HUDEP-2 (cell line): ENCODE measurements around the gene KIAA1191.

ENCODE experiments used
- DNase-seq, 76 experiments: peaks; one replicate each; lab custom pipeline; 2025; ENCODE audit not compliant: unreplicated experiment in 76 of 76; lab: John Stamatoyannopoulos, UW

KIAA1191 gene

GRCh38 chr5:176366232-176366894 lies 4.8 kb upstream of the KIAA1191 start:
- DNase-seq, result no peak

DNA sequence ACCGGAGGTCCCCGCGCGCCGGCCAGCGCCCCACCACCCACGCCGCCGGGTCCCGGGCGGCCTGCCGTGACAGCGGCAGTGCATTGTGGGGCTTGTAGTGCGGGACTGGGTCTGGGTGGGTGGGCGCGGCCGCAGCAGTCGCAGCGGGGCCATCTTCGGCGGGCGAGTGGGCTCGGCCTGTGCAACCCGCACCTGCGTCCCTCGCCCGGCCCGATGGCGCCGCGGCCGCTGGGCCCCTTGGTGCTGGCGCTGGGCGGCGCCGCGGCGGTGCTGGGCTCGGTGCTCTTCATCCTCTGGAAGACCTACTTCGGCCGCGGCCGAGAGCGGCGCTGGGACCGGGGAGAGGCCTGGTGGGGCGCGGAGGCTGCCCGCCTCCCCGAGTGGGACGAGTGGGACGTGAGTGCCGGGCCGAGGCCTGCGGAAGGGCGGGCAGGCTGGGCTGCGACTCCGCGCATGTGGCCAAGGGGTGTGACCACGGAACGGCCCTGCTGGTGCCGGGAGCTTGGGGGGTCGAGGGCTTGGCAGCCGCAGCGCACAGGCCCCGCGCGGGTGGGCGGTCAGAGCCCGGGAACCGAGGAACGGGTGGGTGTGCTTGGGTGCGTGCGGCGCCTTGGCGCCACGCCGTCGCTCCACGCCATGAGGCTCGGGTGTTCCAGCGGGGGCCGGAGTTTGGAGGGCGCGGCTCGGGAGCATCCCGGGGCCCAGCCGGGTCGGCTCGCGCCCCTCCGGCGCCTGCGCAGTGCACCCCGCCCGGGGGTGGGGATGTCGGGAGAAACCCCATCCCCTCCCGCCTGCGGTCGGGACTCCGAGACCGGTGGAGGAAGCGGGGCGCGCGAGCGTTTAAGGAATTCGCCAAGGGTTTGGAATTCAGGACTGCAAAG lies 4.0 kb upstream of the KIAA1191 start, which contains the start of gene ARL10:
TSS of gene ARL10 (plus strand) at position 137 of the 881 bp plus-strand sequence. CDS start at position 214, 77 bp downstream.
- DNase-seq, result peak in 9 of 76 experiments; percentile 5 to 45 (median 26)

- DNase-seq, result no peak
Measured at GRCh38 chr5:176364765-176365350, 3.3 kb upstream of the KIAA1191 start.

GRCh38 chr5:176362233-176362490 lies 598 bp upstream of the KIAA1191 start:
- no peak for DNase-seq

- DNase-seq, result peak in 2 of 76 experiments; percentile 29 to 33
Measured at GRCh38 chr5:176360894-176361436, 599 bp downstream of the KIAA1191 start.

DNA sequence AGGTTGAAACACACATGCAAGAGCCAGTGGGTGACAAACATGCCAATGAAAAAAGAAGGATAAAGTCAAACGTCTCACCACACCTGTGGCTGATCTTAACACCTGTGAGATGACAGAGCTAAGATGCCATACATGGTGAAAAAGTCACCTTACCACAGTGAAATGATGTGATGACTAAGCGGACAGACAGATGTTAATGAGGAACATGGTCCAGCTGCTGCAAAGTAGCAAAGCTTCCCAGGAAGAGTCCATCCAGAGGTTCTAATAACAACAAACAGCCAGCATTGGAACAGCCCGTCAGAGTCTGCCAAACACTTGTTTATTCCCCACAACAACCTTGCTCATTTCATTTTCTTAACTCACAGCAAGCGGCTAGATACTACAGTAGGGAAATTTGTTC lies 1.9 kb downstream of the KIAA1191 start:
- DNase-seq, result no peak

- DNase-seq, result no peak
Measured at GRCh38 chr5:176356179-176356566, 5.4 kb downstream of the KIAA1191 start.

- no peak for DNase-seq
Measured at GRCh38 chr5:176355400-176356178, 6.0 kb downstream of the KIAA1191 start.

DNA sequence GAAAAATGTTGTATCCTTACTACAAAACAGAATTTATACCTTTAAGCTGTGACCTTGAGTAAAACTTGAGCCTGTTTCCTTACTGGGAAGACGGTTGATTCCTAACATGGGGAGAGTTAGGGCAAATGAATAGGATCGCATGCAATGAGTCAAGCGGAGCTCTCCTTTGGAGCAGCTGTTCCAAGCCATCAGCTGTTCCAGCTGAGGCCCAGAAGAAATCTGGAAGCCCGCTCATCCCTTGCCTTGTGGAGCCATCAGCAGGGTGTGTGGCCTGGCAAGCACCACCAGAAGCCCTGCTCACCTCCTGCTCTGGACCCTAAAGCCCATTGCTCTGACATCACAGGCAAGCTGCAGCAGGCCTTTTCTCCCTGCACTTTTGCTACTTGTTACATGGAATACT lies 8.0 kb downstream of the KIAA1191 start:
- no peak for DNase-seq

DNA sequence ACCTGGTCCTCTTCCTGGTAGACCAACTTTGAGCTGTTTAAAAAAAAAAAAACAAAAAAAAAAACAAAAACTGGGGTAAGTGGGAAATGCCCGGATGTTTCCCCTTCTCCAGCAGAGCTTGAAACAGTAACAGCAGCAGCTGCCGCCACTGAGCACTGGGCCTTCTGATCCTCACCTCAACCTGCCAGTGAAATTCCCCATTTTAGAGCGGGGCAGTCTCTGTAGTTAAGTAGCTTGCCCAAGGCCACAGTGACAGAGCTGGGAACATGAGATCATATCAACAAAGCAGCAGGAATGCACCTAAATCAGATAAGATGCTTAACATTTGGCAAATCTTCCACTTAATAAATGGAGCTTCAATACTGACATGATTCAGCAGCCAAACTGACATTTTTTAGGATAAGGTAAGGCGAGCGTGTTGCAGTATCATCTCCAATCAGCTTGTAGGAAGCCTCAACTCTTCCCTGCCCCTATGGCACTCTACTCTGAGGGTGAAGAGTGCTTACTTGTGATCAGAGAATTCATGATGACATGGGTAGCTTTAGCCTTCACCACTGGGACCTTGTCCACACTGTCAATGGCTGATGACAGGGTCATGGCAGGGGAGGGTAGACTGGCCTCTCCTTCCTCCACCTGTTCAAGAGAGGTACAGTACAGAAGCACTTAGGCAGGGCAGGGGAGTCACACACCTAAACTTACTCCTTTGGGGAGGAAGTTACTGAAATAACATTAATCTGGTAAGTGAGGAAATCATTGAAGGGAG lies 9.3 kb downstream of the KIAA1191 start:
- no peak for DNase-seq

- DNase-seq, result no peak
Measured at GRCh38 chr5:176350416-176350815, 11.1 kb downstream of the KIAA1191 start.

GRCh38 chr5:176342766-176343458 lies 18.7 kb downstream of the KIAA1191 start:
- no peak for DNase-seq

DNA sequence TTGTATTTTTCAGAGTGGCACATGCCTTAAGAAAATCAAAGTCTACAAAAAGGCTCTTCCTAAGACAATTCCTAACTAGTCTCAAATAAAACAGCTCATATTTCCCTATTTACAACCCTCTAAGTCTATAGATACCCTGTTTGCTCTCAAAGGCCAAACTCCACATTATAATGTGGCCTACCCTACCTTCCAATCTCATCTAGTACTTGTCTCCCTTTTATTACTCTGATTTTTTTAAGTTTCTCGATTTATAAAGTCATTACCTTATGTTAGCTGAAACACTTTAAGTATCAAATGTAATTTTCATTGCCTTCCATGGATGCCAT lies 19.4 kb downstream of the KIAA1191 start:
- DNase-seq, result no peak

DNA sequence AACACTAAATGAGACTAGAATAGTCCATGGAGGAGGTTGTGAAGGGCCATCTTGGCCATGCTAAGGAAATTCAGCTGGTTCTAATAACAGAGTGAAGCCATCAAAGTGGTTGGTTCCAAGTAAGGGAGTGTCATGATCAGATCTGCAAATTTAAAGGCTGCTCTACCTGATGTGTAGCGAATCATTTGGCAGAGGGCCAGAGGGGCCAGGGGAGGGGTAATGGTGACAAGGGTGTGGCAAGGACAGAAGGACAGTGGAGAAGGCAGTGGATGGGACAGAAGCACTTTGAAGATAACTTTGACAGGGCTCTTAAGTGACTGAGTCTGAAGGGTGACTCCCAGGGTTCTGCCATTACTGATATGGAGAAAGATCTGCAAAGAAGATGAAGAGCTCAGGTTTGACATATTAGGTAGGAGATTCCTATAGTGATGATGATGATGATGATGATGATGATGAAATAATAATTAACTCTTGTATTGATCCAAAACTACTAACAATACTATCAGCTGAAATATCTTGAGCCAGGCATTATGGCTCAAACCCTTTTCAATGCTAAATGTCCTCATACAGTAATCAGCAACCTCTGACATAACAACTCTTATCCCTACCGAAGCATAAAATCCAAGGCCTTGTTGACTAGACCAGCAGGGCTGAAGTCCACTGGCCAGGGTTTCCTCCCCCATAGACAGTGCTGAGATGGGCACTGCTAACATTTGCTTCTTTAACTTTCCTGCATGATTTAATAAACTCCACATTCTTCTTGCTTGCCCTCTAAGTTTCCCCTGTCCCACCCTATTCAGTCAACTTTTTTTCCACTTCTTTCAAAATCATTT lies 20.0 kb downstream of the KIAA1191 start:
- peak in 69 of 76 experiments; percentile 10 to 78 (median 46) for DNase-seq

- DNase-seq, result no peak
Measured at GRCh38 chr5:176339304-176339703, 22.3 kb downstream of the KIAA1191 start.

DNA sequence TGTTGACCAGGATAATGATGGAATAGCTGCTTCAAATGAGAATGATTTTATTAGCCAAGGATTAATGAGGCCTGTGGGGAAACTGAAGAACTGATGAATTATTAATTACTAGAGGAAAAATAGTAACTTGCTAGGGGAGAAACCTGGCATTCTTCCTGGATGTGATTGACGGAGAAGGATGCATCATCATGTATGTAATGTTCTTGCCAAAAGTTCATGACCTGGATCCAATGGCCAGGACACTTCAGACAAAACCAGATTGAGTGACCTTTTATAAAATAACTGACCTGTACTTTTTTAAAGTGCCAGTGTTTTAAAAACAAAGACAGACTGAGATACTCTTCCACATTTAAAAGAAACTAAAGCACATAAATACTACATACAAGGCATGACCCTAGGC lies 23.7 kb downstream of the KIAA1191 start:
- no peak for DNase-seq

DNA sequence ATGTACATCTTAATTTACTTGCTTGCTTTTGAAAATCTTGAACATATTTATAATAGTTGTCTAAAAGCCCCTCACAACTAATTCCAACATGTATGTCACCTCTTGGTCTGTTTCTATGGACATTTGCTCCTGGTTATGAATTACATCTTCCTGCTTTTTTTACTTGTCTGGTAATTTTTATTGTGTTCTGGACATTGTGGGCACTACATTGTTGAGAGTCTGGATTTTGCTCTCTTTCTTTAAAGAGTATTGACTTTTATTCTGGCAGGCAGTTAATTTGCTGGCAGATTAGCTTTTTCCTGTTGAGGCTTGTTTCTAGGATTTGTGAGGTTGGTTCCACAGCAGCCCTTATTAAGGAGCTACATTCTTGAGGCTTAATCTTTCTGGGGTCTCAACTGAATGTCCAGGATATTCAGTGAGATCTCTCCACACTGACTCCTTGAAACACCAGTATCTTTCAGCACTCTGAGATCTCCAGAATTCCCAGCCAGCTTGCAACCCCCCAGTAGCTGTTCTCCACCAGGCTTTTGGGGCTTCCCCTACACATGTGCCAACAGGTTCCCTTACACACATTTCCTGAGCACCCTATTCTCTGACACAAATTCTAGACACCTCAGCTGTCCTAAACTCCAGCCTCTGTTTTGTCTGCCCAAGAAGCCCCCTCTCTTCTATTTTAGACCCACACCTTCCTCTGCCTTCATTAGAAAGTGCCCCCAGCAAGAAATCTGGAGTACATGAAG lies 27.4 kb downstream of the KIAA1191 start:
- DNase-seq, result no peak

DNA sequence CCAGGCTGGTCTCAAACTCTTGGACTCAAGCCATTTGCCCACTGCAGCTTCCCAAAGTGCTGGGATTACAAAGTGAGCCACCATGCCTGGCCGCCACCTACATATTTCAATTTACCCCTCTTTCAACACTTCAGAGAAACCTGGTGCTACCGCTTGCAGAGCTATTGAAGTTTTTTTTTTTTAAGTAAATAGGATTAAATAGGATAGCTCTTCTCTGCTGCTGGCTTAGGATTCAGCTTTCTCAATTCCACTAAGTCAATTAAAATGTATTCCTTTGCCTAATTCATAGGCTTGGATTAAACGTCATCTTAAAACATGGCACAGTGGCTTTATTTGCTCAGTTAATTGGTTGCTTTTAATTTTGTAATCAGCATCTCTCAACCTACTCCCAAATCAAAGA lies 41.0 kb downstream of the KIAA1191 start:
- DNase-seq, result no peak
